T1000 (cell line): ENCODE results near the gene PXDN.
"Not testable (repeated sequence)": the region's sequence is repeated elsewhere in the genome, so short reads cannot be mapped to it uniquely, and the experiment has no call there.

Source experiments
- DNase-seq: peaks from one replicate; lab custom pipeline; 2025; ENCODE audit warnings: mixed read lengths; lab: John Stamatoyannopoulos, UW

Gene PXDN

DNA sequence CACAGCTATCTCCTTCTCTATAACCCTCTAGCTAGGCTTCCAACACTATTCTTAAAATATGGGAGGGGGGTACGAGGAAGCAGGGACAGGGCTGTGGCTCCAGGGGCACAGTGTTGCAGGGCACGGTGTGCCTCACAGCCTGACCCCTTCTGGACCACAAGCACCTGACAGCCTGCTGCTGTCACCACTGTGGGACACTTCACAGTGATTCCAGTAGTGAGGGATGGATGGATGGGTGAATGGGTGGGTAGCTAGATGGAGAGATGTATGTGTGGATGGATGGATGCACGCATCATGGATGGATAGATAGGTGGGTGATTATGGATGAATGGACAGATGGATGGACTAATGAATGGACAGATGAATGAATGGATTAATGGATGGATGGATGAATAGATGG lies 21.6 kb downstream of the PXDN start:
- no peak for DNase-seq

DNA sequence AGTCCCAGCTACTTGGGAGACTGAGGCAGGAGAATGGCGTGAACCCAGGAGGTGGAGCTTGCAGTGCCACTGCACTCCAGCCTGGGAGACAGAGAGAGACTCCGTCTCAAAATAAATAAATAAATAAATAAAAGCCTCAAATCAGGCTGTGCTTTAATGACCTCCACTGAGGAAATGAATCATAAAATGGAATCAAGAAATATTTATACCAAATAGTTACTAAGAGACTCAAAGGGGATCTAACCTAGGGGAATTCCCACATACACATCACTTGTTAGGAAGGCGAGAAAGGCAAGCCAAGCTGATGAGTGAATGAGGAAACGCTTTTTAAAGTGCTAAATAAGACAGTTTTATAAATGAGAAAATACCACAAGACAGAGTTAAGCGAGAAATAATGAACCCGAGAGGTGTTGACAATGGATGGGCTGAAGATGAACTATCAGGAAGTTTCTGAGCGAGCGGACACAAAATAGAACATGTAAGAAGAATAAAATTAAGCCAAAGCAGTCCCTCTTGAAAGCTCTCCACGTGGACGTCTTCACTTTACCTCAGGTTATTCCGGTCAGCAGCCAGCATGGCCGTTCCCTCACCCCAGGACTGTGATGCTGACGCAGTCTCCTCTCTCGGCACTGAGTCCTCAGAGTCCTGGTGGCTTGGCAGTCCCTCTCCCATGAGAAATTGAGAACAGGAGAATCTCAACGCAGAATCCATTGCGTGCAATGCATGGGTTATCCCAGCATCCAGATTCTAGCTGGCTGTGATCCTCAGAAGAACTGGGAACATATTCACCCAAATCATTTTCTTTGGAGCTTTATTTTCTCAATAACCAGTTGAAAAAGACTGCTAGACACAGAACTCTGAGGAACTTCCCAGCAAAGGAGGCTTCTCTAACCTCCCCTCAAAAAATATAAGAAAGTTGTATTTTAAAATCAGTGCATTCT lies 22.3 kb downstream of the PXDN start:
- no peak for DNase-seq

DNA sequence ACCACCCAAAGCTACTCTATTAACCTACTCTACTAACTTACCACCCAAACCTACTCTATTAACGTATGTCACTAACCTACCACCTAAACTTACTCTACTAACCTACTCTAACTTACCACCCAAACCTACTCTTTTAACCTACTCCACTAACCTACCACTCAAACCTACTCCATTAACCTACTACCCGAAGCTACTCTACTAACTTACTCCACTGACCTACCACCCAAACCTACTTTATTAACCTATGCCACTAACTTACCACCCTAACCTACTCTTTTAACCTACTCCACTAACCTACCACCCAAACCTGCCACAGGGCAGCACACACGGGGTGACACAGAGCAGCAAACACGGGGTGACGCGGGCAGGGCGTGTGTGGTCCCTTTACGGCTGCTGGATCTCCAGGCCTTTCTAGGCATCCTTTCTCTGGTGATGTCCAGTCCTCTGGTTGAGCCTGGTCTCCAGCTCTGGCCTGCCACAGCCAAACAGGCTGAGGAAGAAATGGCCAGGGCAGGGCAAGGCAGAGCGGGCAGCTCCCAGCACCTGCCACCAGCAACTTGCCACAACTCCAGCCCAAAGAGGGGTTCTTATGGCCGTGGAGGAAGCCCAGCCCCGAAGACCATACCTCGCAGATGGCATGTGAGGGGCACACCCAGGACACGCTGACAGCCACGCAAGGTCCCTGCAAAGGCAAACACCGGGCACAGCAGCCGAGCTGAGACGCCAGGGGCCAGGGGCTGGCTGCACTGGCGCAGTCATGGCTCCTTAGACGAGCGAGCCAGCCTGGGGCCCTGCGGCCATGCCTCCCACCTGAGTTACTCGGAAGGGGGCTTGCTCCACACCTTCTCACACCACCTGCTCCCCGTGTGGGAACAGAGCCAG lies 25.7 kb downstream of the PXDN start:
- no peak for DNase-seq

DNA sequence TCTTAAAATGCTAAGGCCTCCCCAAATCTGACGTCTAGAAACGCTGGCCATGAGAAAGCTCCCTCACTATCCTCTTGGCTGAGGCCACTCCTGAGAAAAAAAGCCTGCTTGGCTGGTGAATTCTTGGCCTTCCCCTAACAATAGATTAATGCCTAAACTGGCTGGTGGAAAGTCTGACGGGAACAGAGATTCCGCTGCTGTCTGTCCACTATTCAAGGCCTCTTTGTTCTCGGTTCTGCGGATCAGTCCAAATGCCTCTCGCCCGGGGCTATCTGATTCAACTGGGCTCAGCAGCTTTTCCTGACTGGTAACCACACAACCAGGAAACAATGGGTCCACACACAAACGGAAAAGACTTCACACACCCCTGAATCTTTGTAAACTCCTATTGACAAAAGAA lies 27.2 kb downstream of the PXDN start:
- DNase-seq, result peak; percentile 37

DNA sequence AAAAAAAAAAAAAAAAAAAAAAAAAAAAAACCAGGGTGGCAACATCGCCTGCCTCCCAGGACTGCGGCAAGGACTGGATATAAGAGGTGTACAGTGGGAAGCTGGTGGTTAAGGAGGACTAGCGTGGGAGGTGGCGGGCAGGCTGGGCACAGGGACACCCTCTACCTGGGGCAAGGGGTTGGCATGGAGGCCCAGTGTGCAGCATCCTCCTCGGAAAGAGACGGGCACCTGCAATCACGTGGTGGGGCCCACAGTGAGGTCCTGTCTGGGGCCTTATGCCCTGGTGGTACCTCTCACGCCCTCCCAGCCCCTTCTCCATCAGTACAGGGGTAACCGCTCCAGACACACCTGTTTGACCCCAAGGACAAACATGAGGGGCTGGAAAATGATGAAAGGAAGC lies 27.9 kb downstream of the PXDN start:
- DNase-seq, result no peak

DNA sequence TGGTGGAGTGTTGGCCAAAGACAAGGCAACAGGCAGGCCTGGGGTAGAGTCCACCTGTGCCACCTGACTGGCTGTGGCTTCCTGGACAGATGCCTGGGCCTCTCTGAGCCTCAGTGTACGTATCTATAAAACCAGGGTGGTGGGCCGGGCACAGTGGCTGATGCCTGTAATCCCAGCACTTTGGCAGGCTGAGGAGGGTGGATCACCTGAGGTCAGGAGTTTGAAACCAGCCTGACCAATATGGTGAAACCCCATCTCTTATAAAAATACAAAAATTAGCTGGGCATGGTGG lies 28.4 kb downstream of the PXDN start:
- DNase-seq, result not testable (repeated sequence)

DNA sequence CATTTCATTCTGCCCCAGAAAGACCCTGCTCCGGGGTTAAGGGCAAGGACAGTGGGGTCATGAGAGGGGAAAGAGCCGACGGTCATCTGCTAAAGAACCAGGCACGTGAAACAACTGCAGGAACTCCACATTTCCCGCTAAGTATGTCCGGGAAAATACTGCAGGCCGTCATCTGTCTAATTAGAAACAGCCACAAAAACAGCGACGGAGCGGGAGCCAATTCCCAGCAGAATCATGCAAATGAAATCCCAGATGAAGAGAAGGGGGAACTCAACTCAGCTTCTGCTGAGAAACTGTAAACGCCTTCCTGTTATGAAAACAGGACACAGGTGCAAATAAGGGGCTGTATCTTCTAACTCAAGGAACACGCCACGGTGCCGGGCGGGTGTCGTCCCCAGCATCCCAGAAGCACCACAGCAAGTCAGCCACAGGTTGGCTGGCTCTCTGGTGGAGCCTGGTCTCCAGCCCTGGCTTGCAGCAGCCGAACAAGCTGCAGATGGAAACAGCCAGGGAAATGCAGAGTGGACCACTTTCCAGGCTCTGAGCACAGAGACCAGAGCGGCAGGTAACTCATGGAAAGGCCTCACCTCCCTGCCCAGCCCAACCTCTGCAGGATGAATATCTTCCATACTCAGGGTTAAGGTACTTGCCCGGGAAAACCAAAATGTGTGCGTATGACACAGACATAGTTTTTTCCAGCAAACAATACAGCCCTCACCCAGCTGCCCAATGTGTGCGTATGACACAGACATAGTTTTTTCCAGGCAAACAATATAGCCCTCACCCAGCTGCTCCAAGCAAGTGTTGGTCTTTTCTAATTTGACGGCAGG lies 28.9 kb downstream of the PXDN start:
- DNase-seq, result no peak

DNA sequence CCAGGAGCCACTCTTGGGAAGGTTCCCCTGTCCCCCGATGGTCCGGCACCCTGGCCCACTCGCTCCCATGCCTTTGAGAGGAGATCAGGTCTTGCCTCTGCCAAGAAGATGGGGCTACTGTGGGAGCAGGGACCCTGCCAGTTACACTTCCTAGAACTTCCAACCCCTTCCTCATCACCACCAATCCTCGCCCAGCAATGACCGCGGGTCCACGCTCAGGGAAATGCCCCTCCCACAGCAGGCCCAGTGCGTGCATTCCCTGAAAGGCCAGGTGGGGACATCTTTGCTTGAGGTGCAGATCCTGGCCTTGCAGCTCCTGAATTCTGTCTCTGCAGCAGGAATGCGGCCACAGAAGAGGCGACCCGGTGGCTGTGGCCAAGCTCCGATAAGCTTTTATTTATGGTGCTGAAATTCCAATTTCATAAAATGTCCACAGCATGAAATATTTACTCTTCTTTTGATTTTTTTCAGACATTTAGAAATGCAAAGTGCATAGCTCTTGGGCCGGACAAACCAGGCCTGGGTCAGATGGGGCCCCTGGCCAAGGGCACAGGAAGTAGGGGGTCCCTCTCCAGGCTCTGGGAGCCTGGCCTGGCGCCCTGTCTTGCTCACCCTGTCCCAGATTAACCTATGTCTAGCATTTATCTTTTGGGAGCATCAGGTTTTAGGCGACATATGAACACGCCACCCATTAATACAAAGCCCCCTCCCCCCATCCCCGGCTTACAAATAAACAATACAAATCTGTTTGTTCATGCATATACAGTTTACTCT lies 29.8 kb downstream of the PXDN start:
- no peak for DNase-seq

DNA sequence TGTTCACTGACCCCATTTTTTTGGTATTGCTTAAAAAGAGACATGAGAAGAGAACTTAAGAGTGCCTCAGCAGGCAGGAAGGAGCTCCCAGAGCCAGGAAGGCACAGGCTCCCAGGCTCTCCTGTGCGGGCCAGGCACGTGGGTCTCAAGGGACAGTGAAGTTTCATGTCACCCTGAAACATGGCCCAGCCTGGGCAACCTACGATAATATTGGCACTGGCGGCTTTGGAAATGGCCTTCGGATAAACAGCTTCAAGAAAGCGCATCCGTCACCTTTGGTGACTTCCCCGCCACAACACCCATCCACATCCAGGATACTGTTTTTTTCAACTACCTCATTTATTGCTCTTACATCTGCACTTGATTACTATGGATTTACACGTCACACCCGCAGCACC lies 30.5 kb downstream of the PXDN start:
- DNase-seq, result no peak

DNA sequence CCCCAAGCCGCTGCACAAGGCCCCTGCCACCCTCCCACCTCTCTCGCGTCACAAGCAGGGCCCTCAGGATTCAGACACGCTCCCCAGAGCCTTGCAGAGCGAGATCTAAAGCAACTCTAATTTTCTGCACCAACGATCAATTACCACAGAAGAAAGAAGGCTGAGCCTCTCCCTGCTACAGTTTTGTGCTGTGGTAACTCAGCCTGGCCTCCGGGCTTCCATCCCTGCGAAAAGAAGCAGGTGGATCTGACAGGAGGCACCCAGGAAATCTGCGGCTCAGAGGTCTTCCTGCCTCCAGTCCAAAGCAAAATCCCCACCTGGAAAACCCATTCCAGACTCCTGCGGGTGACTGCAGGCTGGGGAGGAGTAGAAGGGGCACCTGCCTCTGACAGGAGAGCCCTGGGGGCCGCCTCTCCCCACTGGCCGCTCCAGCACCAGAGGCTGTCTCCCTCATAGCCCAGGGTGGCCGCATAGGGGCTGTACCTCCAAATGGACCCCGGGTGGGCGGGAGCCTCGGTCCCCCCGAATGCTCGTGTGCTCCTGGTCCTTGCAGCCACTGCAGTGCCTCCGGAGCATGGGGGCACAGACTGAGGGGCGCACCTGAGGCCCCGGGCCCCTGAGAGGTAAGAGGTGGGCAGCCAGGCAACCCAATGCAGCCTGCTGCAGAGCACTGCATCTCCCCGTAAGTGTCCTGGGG lies 31.0 kb downstream of the PXDN start:
- DNase-seq, result no peak

DNA sequence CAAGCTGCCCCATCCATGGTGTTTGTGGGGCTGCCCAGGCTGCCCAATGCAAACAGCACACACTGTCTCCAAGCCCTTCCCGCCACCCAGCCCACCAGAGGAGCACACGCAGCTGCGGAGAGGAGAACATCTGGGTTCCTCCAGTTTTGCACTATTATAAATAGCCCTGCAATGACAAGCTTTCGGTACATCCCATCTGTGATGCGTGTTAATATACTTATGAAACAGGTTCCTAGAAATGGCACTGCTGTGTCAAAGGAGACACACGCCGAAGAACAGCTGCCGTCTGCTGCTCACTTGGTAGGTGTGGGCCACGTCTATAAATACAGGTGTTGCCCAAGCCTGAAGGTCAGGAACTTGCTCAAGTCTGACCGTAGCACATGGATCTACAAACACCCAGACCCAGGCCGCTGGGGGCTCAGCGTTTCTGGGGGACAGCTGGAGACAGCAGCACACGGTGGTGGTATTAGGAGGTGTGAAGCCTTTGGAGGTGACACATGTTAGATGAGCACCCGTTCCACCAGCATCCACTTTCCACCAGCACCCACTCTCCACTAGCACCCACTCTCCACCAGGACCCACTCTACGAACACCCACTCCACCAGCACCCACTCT lies 34.3 kb downstream of the PXDN start:
- DNase-seq, result no peak

DNA sequence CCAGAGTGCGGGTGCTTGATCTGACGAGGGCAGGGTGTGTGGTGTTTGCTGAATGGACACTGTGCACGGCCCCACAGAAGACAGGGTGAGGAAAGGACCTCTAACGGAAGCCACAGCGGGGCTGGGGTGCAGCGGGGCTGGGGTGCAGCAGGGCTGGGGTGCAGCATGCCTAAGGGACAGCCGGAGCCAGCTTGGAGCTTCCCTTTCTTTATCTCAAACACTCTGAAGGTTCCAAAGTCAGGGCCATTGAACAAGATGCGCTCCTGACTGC lies 35.0 kb downstream of the PXDN start:
- DNase-seq, result no peak

DNA sequence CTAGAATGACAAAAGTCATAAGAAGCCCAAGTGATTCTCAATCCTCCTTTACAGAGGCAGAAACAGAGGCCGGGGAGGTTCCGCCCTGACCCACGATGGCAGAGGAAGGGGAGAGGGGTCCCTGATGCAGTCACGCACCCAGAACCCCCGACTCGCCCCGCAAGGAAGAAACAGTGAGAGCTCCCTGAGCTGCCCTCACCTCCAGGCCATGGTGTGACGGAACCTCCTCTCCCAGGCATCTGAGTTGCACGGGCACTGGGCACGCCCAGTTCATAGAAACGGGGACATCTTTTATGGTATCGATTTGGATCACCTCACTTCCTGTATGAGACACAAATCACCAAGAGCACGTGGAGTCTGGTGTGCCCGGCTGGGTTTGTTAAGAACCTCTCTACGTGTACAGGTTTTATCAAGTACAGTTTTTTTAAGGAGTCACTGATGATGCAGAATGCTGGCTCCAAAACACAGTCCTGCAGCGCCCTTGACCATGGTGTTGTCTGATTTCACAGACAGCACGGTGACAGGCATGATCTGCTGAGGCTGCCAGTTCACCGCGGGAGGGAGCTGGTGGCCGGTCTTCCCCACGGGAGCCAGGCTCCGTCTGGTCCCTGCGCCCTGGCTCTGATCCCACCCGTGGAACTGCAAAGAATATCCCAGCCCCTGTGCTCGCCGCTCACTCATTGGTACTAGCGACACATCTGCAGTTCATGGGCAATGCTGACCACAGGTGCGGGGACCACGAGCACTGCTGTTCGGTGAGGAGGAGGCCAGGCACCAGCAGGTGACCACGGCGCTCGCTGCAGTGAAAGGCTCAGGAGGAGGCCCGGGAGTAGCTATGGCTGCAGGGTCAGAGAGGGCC lies 35.6 kb downstream of the PXDN start:
- DNase-seq, result no peak

DNA sequence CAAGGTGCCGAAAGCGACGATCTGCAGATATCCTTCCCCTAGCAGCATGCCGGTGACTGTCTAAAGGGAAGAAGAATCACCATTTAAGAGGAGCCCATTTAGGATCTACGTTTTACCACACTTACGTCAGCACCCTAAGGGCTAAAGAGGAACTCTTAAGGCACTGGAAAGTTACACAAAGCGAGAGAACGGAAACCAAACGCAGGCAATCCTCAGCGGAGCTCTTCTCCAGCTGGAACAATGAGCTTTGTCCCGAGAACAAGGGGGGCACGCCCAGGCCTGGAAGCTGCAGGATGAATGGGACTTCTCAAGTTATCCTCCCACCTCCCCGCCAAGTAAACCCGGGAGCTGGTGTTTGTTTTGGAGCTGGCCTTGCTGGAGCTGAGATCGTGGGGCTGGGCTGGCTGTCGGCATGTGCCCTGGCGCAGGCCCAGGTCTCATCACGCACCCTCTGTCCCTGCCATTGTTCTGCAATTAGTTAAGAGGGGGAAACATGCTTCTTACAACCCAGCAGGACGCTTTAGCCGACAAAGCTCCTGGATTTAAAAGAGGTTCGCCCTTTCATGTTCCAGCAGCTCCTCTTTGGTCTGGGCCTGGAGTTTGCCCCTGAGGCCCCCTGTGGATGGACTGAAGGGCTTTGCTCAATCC lies 36.4 kb downstream of the PXDN start:
- peak; percentile 36 for DNase-seq

DNA sequence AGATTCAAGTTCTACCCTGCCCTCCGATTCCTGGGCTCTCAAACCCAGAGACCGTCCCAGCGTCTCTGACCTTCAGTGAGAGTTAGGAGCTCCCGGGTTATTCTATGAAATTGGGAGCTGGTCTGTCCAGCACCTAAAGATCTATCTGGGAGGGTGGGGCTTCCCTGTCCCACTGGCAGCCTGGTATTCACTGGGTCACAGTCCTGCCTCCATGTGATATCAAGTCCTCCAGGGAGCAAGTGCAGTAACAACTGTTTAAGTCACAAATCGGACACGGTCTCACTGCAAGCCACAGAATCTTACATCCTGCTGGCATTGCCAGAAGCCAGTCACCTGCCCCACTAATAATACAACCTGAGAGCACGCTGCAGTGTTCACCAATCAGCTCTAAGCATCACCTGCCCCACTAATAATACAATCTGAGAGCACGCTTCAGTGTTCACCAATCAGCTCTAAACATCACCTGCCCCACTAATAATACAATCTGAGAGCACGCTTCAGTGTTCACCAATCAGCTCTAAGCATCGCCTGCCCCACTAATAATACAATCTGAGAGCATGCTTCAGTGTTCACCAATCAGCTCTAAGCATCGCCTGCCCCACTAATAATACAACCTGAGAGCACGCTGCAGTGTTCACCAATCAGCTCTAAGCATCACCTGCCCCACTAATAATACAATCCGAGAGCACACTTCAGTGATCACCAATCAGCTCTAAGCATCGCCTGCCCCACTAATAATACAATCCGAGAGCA lies 38.0 kb downstream of the PXDN start:
- DNase-seq, result not testable (repeated sequence)

DNA sequence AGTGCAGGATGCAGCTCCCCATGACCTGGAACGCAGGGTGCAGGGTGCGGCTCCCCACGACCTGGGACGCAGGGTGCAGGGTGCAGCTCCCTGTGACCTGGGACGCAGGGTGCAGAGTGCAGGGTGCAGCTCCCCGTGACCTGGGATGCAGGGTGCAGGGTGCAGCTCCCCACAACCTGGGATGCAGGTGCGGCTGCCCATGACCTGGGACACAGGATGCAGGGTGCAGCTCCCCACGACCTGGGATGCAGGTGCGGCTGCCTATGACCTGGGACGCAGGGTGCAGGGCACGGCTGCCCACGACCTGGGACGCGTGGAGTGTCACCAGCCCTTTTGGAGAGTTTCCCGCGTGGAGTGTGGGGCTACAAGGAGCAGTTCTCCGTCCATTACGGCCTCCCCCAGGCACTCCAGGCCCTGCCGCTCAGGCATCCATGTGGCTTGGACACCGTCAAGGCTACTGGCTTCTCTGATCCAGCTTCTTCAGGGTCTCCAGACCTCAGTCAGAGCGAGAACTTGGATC lies 38.7 kb downstream of the PXDN start:
- DNase-seq, result no peak

DNA sequence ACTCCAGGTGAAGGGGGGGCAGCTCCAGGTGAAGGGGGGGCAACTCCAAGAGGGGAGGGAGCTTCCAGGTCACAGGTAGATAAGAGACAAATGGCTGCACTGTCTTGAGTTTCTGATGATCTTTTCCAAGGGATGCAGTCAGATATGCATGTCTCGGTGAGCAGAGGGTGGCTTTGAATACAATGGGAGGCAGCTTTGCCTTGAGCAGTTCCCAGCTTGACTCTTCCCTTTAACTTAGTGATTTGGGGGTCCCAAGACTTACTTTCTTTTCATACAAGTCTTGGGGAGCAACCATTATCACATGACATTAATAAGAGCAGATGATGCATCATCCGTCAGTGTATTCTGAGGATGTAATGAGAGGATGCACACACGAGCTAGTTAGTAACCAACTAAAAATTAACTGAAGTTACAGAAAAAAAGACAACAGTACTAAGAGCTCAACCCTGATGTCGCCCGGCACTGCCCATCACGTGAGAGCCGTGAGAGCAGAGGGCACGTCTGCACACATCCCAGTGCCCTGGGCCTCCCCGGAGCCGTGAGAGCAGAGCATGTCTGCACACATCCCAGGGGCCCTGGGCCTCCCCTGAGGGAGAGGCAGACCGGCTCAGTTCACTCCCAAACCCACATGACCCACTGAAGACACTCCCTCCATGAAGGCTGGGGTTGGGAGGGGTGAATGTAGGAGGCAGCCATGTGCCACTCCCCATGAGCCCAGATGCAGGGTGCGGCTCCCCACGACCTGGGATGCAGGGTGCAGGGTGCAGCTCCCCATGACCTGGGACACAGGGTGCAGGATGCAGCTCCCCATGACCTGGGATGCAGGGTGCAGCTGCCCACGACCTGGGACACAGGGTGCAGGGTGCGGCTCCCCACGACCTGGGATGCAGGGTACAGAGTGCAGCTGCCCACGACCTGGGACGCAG lies 39.4 kb downstream of the PXDN start:
- DNase-seq, result no peak
